Stimulated activated CD8-positive, alpha-beta memory T cell treated with anti-CD3 and anti-CD28 coated beads, Interleukin-7, amount 100 ng/mL, for 48 hours (primary cell): ENCODE measurements around the gene EXD3.
"Not testable (repeated sequence)": the region's sequence is repeated elsewhere in the genome, so short reads cannot be mapped to it uniquely, and the experiment has no call there.

Experiments
- DNase-seq, 2 donors: peaks; one replicate each; pipeline ENCODE4 v3.0.0-alpha.2; 2020; ENCODE audit warnings: low read depth in 1 of 2; ENCODE audit errors: extremely low read depth in 1 of 2

EXD3 gene

GRCh38 chr9:137348769-137349470 is 74.0 kb downstream of the EXD3 start:
- DNase-seq = no peak

GRCh38 chr9:137347928-137348327 is 75.0 kb downstream of the EXD3 start:
- no peak for DNase-seq

GRCh38 chr9:137342482-137342881 is 80.5 kb downstream of the EXD3 start:
- DNase-seq = no peak

- DNase-seq = no peak
Observed at GRCh38 chr9:137341227-137341626, 81.7 kb downstream of the EXD3 start.

- DNase-seq = not testable (repeated sequence)
Observed at GRCh38 chr9:137339908-137340462, 83.0 kb downstream of the EXD3 start.

GRCh38 chr9:137339045-137339907 is 83.7 kb downstream of the EXD3 start:
- no peak for DNase-seq

GRCh38 chr9:137336735-137337134 is 86.2 kb downstream of the EXD3 start:
- no peak for DNase-seq

- no peak for DNase-seq
Observed at GRCh38 chr9:137333016-137333671, 89.8 kb downstream of the EXD3 start.

- no peak for DNase-seq
Observed at GRCh38 chr9:137331929-137332328, 91.0 kb downstream of the EXD3 start.

- no peak for DNase-seq
Observed at GRCh38 chr9:137330689-137331088, 92.3 kb downstream of the EXD3 start.

GRCh38 chr9:137329590-137329989 is 93.4 kb downstream of the EXD3 start:
- not testable (repeated sequence) for DNase-seq

- DNase-seq = not testable (repeated sequence)
Observed at GRCh38 chr9:137327641-137328550, 95.1 kb downstream of the EXD3 start.

- DNase-seq = no peak
Observed at GRCh38 chr9:137326445-137327065, 96.4 kb downstream of the EXD3 start.

GRCh38 chr9:137325799-137326198 is 97.2 kb downstream of the EXD3 start:
- no peak for DNase-seq

- no peak for DNase-seq
Observed at GRCh38 chr9:137325124-137325523, 97.8 kb downstream of the EXD3 start.

GRCh38 chr9:137323531-137324331 is 99.2 kb downstream of the EXD3 start:
- DNase-seq = no peak

- DNase-seq = no peak
Observed at GRCh38 chr9:137321726-137322361, 101.1 kb downstream of the EXD3 start.

- DNase-seq = no peak
Observed at GRCh38 chr9:137320555-137321384, 102.2 kb downstream of the EXD3 start.
